ENCODE data around the gene TULP4. TPM values are rescaled to one million over a fixed set of nuclear protein-coding genes. Genes with fewer than 3 reads are reported as not detected.

TULP4 gene
- total RNA-seq, 2 experiments from 2014 or later = 48.7 to 58.1 TPM

- H3K36me3 Mint-ChIP-seq = no peaks in the 10 kb centered on the region
- no peak overlapping the region for H3K4me3 Mint-ChIP-seq
- no peak overlapping the region for H3K27ac Mint-ChIP-seq
- no peak for ATAC-seq (ENCODE audit: low read depth)
- H3K27me3 Mint-ChIP-seq = no peaks in the 10 kb centered on the region
- H3K9me3 Mint-ChIP-seq = no peaks in the 10 kb centered on the region
- DNase-seq = no peak
- POLR2A ChIA-PET = no interaction called here
- no peaks in the 10 kb centered on the region for H3K4me1 Mint-ChIP-seq
Measured at GRCh38 chr6:158501360-158502262, 189.3 kb downstream of the TULP4 start.

DNA sequence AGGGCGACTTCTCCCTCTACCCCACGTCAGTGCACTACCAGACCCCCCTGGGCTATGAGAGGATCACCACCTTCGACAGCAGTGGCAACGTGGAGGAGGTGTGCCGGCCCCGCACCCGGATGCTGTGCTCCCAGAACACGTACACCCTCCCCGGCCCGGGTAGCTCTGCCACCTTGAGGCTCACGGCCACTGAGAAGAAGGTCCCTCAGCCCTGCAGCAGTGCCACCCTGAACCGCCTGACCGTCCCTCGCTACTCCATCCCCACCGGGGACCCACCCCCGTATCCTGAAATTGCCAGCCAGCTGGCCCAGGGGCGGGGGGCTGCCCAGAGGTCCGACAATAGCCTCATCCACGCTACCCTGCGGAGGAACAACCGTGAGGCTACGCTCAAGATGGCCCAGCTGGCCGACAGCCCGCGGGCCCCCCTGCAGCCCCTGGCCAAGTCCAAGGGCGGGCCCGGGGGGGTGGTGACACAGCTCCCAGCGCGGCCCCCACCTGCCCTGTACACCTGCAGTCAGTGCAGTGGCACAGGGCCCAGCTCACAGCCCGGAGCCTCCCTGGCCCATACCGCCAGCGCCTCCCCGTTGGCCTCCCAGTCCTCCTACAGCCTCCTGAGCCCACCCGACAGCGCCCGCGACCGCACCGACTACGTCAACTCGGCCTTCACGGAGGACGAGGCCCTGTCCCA, 190.1 kb downstream of the TULP4 start:
- no peak for ATAC-seq (ENCODE audit: low read depth)
- H3K9me3 Mint-ChIP-seq = no peaks in the 10 kb centered on the region
- H3K27ac Mint-ChIP-seq = no peak overlapping the region
- no peaks in the 10 kb centered on the region for H3K4me1 Mint-ChIP-seq
- H3K4me3 Mint-ChIP-seq = no peak overlapping the region
- no peaks in the 10 kb centered on the region for H3K27me3 Mint-ChIP-seq
- H3K36me3 Mint-ChIP-seq = no peaks in the 10 kb centered on the region
- DNase-seq = no peak
- POLR2A ChIA-PET = no interaction called here

- Mint-ChIP-seq H3K9me3 (no peaks in the 10 kb centered on the region), H3K4me3 (no peak overlapping the region), H3K4me1 (no peaks in the 10 kb centered on the region), H3K27me3 (no peaks in the 10 kb centered on the region), H3K36me3 (no peaks in the 10 kb centered on the region), H3K27ac (peak overlapping the region; percentile 23)
- no peak for ATAC-seq (ENCODE audit: low read depth)
- no peak for DNase-seq
- POLR2A ChIA-PET = no interaction called here
Measured at GRCh38 chr6:158503222-158503621, 191.0 kb downstream of the TULP4 start.

DNA sequence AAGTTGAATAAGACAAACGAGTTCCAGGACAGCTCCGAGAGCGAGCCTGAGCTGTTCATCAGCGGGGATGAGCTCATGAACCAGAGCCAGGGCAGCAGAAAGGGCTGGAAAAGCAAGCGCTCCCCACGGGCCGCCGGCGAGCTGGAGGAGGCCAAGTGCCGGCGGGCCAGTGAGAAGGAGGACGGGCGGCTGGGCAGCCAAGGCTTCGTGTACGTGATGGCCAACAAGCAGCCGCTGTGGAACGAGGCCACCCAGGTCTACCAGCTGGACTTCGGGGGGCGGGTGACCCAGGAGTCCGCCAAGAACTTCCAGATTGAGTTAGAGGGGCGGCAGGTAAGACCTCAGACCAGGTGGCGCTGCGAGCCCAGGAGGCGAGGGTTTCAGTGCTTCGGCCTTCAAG, 191.6 kb downstream of the TULP4 start:
- no peaks in the 10 kb centered on the region for H3K36me3 Mint-ChIP-seq
- ATAC-seq (ENCODE audit: low read depth) (no peak), DNase-seq (no peak)
- POLR2A ChIA-PET = no interaction called here
- no peak overlapping the region for H3K4me3 Mint-ChIP-seq
- no peaks in the 10 kb centered on the region for H3K9me3 Mint-ChIP-seq
- no peak overlapping the region for H3K27ac Mint-ChIP-seq
- no peaks in the 10 kb centered on the region for H3K27me3 Mint-ChIP-seq
- no peaks in the 10 kb centered on the region for H3K4me1 Mint-ChIP-seq

- Mint-ChIP-seq H3K27me3 (no peaks in the 10 kb centered on the region), H3K9me3 (no peaks in the 10 kb centered on the region), H3K27ac (no peak overlapping the region), H3K36me3 (no peaks in the 10 kb centered on the region), H3K4me1 (no peaks in the 10 kb centered on the region), H3K4me3 (no peak overlapping the region)
- DNase-seq (no peak), ATAC-seq (ENCODE audit: low read depth) (no peak)
- POLR2A ChIA-PET = no interaction called here
Measured at GRCh38 chr6:158505194-158505593, 192.9 kb downstream of the TULP4 start.

GRCh38 chr6:158506601-158507000, 194.3 kb downstream of the TULP4 start:
- Mint-ChIP-seq H3K36me3 (no peaks in the 10 kb centered on the region), H3K4me3 (no peak overlapping the region), H3K9me3 (no peaks in the 10 kb centered on the region), H3K27ac (no peak overlapping the region), H3K4me1 (no peaks in the 10 kb centered on the region), H3K27me3 (no peaks in the 10 kb centered on the region)
- no peak for DNase-seq
- no peak for ATAC-seq (ENCODE audit: low read depth)
- POLR2A ChIA-PET = no interaction called here

DNA sequence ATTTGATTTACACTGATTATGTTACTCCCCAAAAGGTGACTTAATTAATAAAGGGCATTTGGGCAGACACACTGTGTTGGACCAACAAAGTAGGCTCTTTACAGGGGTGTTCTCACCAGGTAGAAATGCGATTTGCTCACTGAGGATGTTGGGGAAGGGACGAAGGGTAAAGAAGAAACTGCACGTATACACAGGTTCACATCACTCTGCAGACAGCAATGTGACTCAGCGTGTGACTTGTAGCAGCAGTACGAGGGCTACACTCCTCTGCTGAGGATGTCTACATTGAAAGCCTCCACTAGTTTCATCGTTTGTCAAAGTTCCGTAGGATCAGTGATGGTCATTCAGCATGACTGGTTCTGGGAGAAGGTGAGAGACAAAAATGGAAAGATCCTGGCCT, 194.9 kb downstream of the TULP4 start:
- no peak for ATAC-seq (ENCODE audit: low read depth)
- Mint-ChIP-seq H3K27me3 (no peaks in the 10 kb centered on the region), H3K4me1 (no peaks in the 10 kb centered on the region), H3K36me3 (no peaks in the 10 kb centered on the region), H3K9me3 (no peaks in the 10 kb centered on the region), H3K27ac (no peak overlapping the region), H3K4me3 (no peak overlapping the region)
- POLR2A ChIA-PET = no interaction called here
- no peak for DNase-seq

DNA sequence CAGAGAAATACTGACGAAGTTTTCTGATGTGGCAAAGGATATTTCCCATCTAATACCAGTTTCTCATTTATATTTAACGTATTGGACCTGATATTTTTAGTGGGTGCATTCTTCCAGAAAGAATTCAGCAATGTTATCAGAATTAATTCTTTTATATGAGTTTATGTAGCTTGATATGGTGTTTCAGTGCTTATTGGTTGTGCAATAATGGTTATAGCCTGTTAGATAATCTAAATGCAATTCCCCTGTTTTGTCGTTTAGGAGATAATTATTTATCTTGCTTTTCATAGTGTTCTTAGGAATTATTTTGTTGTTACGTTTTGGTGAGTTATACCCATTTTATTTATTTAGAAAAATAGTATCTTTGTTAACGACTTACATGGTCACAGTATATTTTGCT, 196.2 kb downstream of the TULP4 start:
- Mint-ChIP-seq H3K27me3 (no peaks in the 10 kb centered on the region), H3K4me3 (no peak overlapping the region), H3K27ac (no peak overlapping the region), H3K4me1 (no peaks in the 10 kb centered on the region), H3K9me3 (no peaks in the 10 kb centered on the region), H3K36me3 (no peaks in the 10 kb centered on the region)
- POLR2A ChIA-PET = no interaction called here
- ATAC-seq (ENCODE audit: low read depth) = no peak
- DNase-seq = no peak

DNA sequence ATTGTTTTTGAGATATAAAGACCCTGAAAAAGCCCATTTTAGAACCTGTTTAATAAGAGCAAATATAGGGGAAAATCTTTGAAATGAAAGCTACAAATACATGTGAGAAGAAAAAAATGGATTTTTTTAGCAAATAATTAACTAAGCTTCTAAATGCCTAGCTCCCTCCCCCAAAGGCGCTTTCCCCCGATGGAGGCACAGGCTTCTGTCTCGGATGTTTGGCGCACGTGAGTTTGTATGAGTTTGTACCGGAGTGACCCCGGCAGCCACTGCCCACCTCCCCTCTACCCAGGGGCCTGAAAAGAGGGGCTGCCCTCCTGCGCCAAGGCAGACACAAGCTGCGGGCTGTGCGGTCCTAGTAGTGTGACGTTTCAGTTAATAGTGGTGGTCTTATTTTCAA, 197.2 kb downstream of the TULP4 start:
- Mint-ChIP-seq H3K9me3 (no peaks in the 10 kb centered on the region), H3K4me3 (no peak overlapping the region), H3K4me1 (peaks cover 7% of the 10 kb centered on the region), H3K27me3 (no peaks in the 10 kb centered on the region), H3K27ac (no peak overlapping the region), H3K36me3 (no peaks in the 10 kb centered on the region)
- DNase-seq (no peak), ATAC-seq (ENCODE audit: low read depth) (no peak)
- POLR2A ChIA-PET = no interaction called here

GRCh38 chr6:158512809-158513208, 200.5 kb downstream of the TULP4 start:
- H3K27me3 Mint-ChIP-seq = peaks cover 18% of the 10 kb centered on the region
- no peaks in the 10 kb centered on the region for H3K9me3 Mint-ChIP-seq
- no peak overlapping the region for H3K4me3 Mint-ChIP-seq
- POLR2A ChIA-PET = no interaction called here
- no peaks in the 10 kb centered on the region for H3K36me3 Mint-ChIP-seq
- no peak for DNase-seq
- no peak for ATAC-seq (ENCODE audit: low read depth)
- peaks cover 27% of the 10 kb centered on the region for H3K4me1 Mint-ChIP-seq
- H3K27ac Mint-ChIP-seq = no peak overlapping the region

- H3K4me3 Mint-ChIP-seq = peak overlapping the region; percentile 54
- no peaks in the 10 kb centered on the region for H3K9me3 Mint-ChIP-seq
- ATAC-seq (ENCODE audit: low read depth) = peak; percentile 34
- H3K4me1 Mint-ChIP-seq = peaks cover 35% of the 10 kb centered on the region
- H3K27me3 Mint-ChIP-seq = peaks cover 20% of the 10 kb centered on the region
- POLR2A ChIA-PET = no interaction called here
- no peaks in the 10 kb centered on the region for H3K36me3 Mint-ChIP-seq
- H3K27ac Mint-ChIP-seq = peak overlapping the region; percentile 44
- no peak for DNase-seq
Measured at GRCh38 chr6:158514176-158514575, 201.9 kb downstream of the TULP4 start.

- Mint-ChIP-seq H3K27ac (no peak overlapping the region), H3K9me3 (no peaks in the 10 kb centered on the region), H3K4me3 (no peak overlapping the region), H3K36me3 (no peaks in the 10 kb centered on the region), H3K27me3 (peaks cover 24% of the 10 kb centered on the region), H3K4me1 (peaks cover 35% of the 10 kb centered on the region)
- POLR2A ChIA-PET = no interaction called here
- no peak for ATAC-seq (ENCODE audit: low read depth)
- DNase-seq = no peak
Measured at GRCh38 chr6:158514991-158515390, 202.7 kb downstream of the TULP4 start.

DNA sequence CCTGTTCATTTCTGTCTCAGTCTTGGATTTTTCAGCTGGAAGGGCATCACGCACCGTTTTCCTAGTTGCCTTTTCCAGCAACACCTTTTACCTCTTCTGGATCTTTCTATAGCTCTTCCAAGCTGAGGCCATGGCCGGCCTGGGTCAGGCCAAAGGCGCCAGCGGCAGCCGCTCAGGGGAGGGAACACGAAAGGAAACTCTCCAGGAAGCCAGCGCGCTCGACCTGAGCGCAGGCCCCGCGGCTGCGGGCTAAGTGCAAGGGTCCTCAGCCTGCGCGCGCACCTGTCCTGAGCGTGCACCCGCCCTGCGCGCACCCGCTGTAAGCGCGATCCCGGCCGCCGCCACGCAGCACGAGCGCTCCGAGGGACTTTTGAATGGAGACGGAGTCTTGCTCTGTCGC, 203.8 kb downstream of the TULP4 start:
- ATAC-seq (ENCODE audit: low read depth) = no peak
- H3K4me3 Mint-ChIP-seq = no peak overlapping the region
- H3K36me3 Mint-ChIP-seq = no peaks in the 10 kb centered on the region
- no peak for DNase-seq
- peaks cover 35% of the 10 kb centered on the region for H3K4me1 Mint-ChIP-seq
- no peak overlapping the region for H3K27ac Mint-ChIP-seq
- POLR2A ChIA-PET = interaction anchor here (0.6 kb wide), 1 partner anchor 296 kb away, joined by 3 read pairs; no protein-coding TSS in a partner anchor
- no peaks in the 10 kb centered on the region for H3K9me3 Mint-ChIP-seq
- peaks cover 35% of the 10 kb centered on the region for H3K27me3 Mint-ChIP-seq

DNA sequence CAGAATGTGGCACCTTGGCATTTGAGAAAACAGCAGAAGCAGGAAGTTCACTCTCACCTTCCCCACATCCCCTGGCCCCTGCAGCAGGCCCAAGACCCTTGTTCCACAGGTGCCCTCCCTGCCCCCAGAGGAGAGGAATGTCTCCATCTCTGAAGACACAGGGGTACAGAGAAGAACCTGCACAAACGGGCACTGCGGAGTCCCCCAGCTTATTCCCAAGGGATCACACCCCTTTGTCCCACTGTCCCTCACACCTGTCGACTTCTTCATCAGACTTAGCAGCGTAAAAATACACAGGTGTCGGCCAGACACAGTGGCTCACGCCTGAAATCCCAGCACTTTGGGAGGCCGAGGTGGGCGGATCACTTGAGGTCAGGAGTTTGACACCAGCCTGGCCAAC, 204.8 kb downstream of the TULP4 start:
- Mint-ChIP-seq H3K4me1 (peaks cover 35% of the 10 kb centered on the region), H3K4me3 (no peak overlapping the region), H3K27ac (no peak overlapping the region), H3K9me3 (no peaks in the 10 kb centered on the region), H3K36me3 (no peaks in the 10 kb centered on the region), H3K27me3 (peaks cover 35% of the 10 kb centered on the region)
- ATAC-seq (ENCODE audit: low read depth) = no peak
- POLR2A ChIA-PET = no interaction called here
- DNase-seq = no peak

Data from activated naive CD8-positive, alpha-beta T cell treated with anti-CD3 and anti-CD28 coated beads, Interleukin-2, amount 10 ng/mL, durations not matched to agents 7 days and 5 days (primary cell).